HEK293T (cell line): ENCODE data around the gene PLXDC1.

Experiments
- CTCF ChIA-PET: fragments of 350-600 bp; formaldehyde crosslinking; extraction: SDS; loops from one replicate; lab custom pipeline; 2021; ENCODE audit warnings: antibody characterized with exemption, inconsistent platforms; lab: Yijun Ruan, JAX
- POLR2A ChIA-PET: fragments of 350-600 bp; formaldehyde crosslinking; extraction: SDS; loops from one replicate; lab custom pipeline; 2020; ENCODE audit warnings: antibody characterized with exemption, inconsistent platforms; lab: Yijun Ruan, JAX
- DNase-seq: peaks from one replicate; pipeline ENCODE4 v3.0.0; 2012; ENCODE audit warnings: mixed read lengths; ENCODE audit errors: extremely low spot score
- ARNT ChIP-seq: fragments of 450-650 bp; IDR thresholded peaks from 2 replicates; pipeline ENCODE4 v1.6.1; 2017; ENCODE audit warnings: mild to moderate bottlenecking
- BHLHE40 ChIP-seq: fragments of 450-650 bp; IDR thresholded peaks from 2 replicates; pipeline ENCODE4 v1.6.1; 2016; ENCODE audit warnings: mild to moderate bottlenecking, moderate library complexity, borderline replicate concordance
- CTBP1 ChIP-seq: fragments of 450-650 bp; IDR thresholded peaks from 2 replicates; pipeline ENCODE4 v1.6.1; 2016; ENCODE audit warnings: borderline replicate concordance
- ELF4 ChIP-seq: fragments of 450-650 bp; IDR thresholded peaks from 2 replicates; pipeline ENCODE4 v1.6.1; 2017; ENCODE audit warnings: antibody characterized with exemption
- FOXA1 ChIP-seq: fragments of 450-650 bp; IDR thresholded peaks from 2 replicates; pipeline ENCODE4 v1.6.1; 2016; ENCODE audit warnings: mild to moderate bottlenecking
- FOXK2 ChIP-seq: fragments of 450-650 bp; IDR thresholded peaks from 2 replicates; pipeline ENCODE4 v1.6.1; 2016; ENCODE audit warnings: mild to moderate bottlenecking
- FOXM1 ChIP-seq: fragments of 450-650 bp; IDR thresholded peaks from 2 replicates; pipeline ENCODE4 v1.6.1; 2017; ENCODE audit warnings: mild to moderate bottlenecking, borderline replicate concordance
- HDGF ChIP-seq: fragments of 450-650 bp; IDR thresholded peaks from 2 replicates; pipeline ENCODE4 v1.6.1; 2017; ENCODE audit warnings: antibody characterized with exemption, borderline replicate concordance
- L3MBTL2 ChIP-seq: fragments of 450-650 bp; conservative IDR thresholded peaks from 2 replicates; pipeline ENCODE4 v1.6.1; 2016; ENCODE audit warnings: mild to moderate bottlenecking
- LEF1 ChIP-seq: fragments of 450-650 bp; IDR thresholded peaks from 2 replicates; pipeline ENCODE4 v1.6.1; 2017; ENCODE audit warnings: mild to moderate bottlenecking, borderline replicate concordance
- NFRKB ChIP-seq: fragments of 450-650 bp; IDR thresholded peaks from 2 replicates; pipeline ENCODE4 v1.6.1; 2016; ENCODE audit warnings: mild to moderate bottlenecking, moderate library complexity
- PKNOX1 ChIP-seq: fragments of 450-650 bp; IDR thresholded peaks from 2 replicates; pipeline ENCODE4 v1.6.1; 2016
- SP1 ChIP-seq: fragments of 450-650 bp; IDR thresholded peaks from 2 replicates; pipeline ENCODE4 v1.6.1; 2017
- SUZ12 ChIP-seq: fragments of 450-650 bp; IDR thresholded peaks from 2 replicates; pipeline ENCODE4 v1.6.1; 2016; ENCODE audit warnings: mild to moderate bottlenecking
- TARDBP ChIP-seq: fragments of 450-650 bp; IDR thresholded peaks from 2 replicates; pipeline ENCODE4 v1.6.1; 2016
- ZNF384 ChIP-seq: fragments of 450-650 bp; IDR thresholded peaks from 2 replicates; pipeline ENCODE4 v1.6.1; 2016

The PLXDC1 gene

GRCh38 chr17:39018267-39019134 is 132.9 kb downstream of the PLXDC1 start:
- ChIA-PET CTCF (interaction anchor here (1.9 kb wide), 1 partner anchor 11 kb away, joined by 7 read pairs; no protein-coding TSS in a partner anchor), POLR2A (interaction anchor here (1.3 to 1.6 kb wide), 2 partner anchors 10 to 165 kb away, joined by 3 to 4 read pairs; partner anchors contain the start of gene RPL23)
- DNase-seq, result no peak
- TF ChIP-seq SUZ12, result no peak
- no peak for TF ChIP-seq ZNF384
- no peak for TF ChIP-seq PKNOX1
- TF ChIP-seq CTBP1, result no peak
- TF ChIP-seq BHLHE40, result no peak
- TF ChIP-seq TARDBP, result no peak
- TF ChIP-seq FOXK2, result no peak
- TF ChIP-seq ELF4, result no peak
- TF ChIP-seq FOXM1, result no peak
- TF ChIP-seq SP1, result no peak
- TF ChIP-seq L3MBTL2, result no peak
- TF ChIP-seq HDGF, result no peak
- TF ChIP-seq FOXA1, result no peak
- no peak for TF ChIP-seq ARNT
- TF ChIP-seq NFRKB, result no peak
- TF ChIP-seq LEF1, result no peak

- ChIA-PET POLR2A (interaction anchor here (0.7 to 2.2 kb wide), 3 partner anchors 40 to 193 kb away, joined by 3 to 6 read pairs (median 3); partner anchors contain the start of gene RPL19), CTCF (interaction anchor here (0.6 to 1.5 kb wide), 2 partner anchors 33 to 154 kb away, joined by 4 to 5 read pairs; no protein-coding TSS in a partner anchor)
- TF ChIP-seq FOXM1, result no peak
- no peak for TF ChIP-seq ARNT
- TF ChIP-seq SP1, result no peak
- no peak for TF ChIP-seq BHLHE40
- no peak for TF ChIP-seq ELF4
- no peak for TF ChIP-seq FOXA1
- TF ChIP-seq FOXK2, result no peak
- TF ChIP-seq CTBP1, result no peak
- TF ChIP-seq HDGF, result no peak
- TF ChIP-seq PKNOX1, result no peak
- TF ChIP-seq TARDBP, result no peak
- no peak for TF ChIP-seq SUZ12
- TF ChIP-seq NFRKB, result no peak
- no peak for TF ChIP-seq L3MBTL2
- DNase-seq, result no peak
Measured at GRCh38 chr17:39016193-39017153, 135.0 kb downstream of the PLXDC1 start.

GRCh38 chr17:39015546-39015935 is 135.9 kb downstream of the PLXDC1 start:
- no peak for TF ChIP-seq FOXK2
- no peak for TF ChIP-seq NFRKB
- no peak for TF ChIP-seq ZNF384
- no peak for TF ChIP-seq SUZ12
- no peak for TF ChIP-seq HDGF
- TF ChIP-seq BHLHE40, result no peak
- no peak for TF ChIP-seq LEF1
- TF ChIP-seq ARNT, result no peak
- no peak for TF ChIP-seq FOXA1
- no peak for TF ChIP-seq PKNOX1
- no peak for TF ChIP-seq SP1
- TF ChIP-seq TARDBP, result no peak
- TF ChIP-seq FOXM1, result no peak
- no peak for TF ChIP-seq CTBP1
- TF ChIP-seq ELF4, result no peak
- TF ChIP-seq L3MBTL2, result no peak
- ChIA-PET CTCF (no interaction called here), POLR2A (interaction anchor here (2.2 kb wide), 1 partner anchor 184 kb away, joined by 6 read pairs; the partner anchor contains the start of gene RPL19)
- DNase-seq, result no peak

GRCh38 chr17:39014795-39015545 is 136.5 kb downstream of the PLXDC1 start:
- no peak for DNase-seq
- POLR2A ChIA-PET, result interaction anchor here (2.2 kb wide), 1 partner anchor 185 kb away, joined by 6 read pairs; the partner anchor contains the start of gene RPL19
- TF ChIP-seq BHLHE40, result no peak
- TF ChIP-seq ELF4, result no peak
- TF ChIP-seq L3MBTL2, result no peak
- CTCF ChIA-PET, result no interaction called here
